Adrenal gland (tissue), 12 donors: ENCODE data around the gene FAM131C. TPM values are rescaled to one million over a fixed set of nuclear protein-coding genes. Genes with fewer than 3 reads are reported as not detected.
"Not testable (repeated sequence)": the region's sequence is repeated elsewhere in the genome, so short reads cannot be mapped to it uniquely, and the experiment has no call there.

Experiments
- DNase-seq, 7 donors: peaks; one replicate each; pipeline ENCODE4 v3.0.0-alpha.2; 2019 to 2020
- H3K27ac ChIP-seq, 5 donors: fragments of 200-600 bp; sonication (generic) in 4 of 5; 1 replicate in 3 of 5; 2 replicates in 2 of 5; pipeline versions ENCODE4 v1.5.1 to v1.8.0; 2016 to 2020; ENCODE audit warnings: mild to moderate bottlenecking in 1 of 5
- H3K27me3 ChIP-seq: fragments of 200-600 bp; 2 replicates; pipeline ENCODE4 v1.8.0; 2021
- H3K36me3 ChIP-seq, 2 donors: fragments of 200-600 bp; replicated peaks in 1 of 2; 1 replicate in 1 of 2; 2 replicates in 1 of 2; pipeline versions ENCODE4 v1.5.1 to v1.8.0; 2018 to 2022
- H3K4me1 ChIP-seq, 2 donors: fragments of 200-600 bp; replicated peaks in 1 of 2; 1 replicate in 1 of 2; 2 replicates in 1 of 2; pipeline versions ENCODE4 v1.5.1 to v1.8.0; 2018 to 2021
- H3K4me3 ChIP-seq, 4 donors: fragments of 200-600 bp; sonication (generic) in 3 of 4; one replicate each; pipeline ENCODE4 v1.5.1; 2016 to 2018
- H3K9me3 ChIP-seq, 3 donors: fragments of 200-600 bp; sonication (generic) in 1 of 3; replicated peaks in 1 of 3; 1 replicate in 2 of 3; 2 replicates in 1 of 3; pipeline versions ENCODE4 v1.5.1 to v1.8.0; 2016 to 2021
- CTCF ChIP-seq, 6 experiments: fragments of 450-650 bp in 4 of 6; fragments of 200-600 bp in 2 of 6; sonication (generic) in 1 of 6; IDR thresholded peaks; 1 replicate in 5 of 6; 2 replicates in 1 of 6; pipeline versions ENCODE4 v1.5.1 to v1.8.0; 2016 to 2021; ENCODE audit warnings: antibody characterized with exemption in 6 of 6, mild to moderate bottlenecking in 2 of 6, moderate library complexity in 1 of 6
- POLR2A ChIP-seq, 2 donors: fragments of 450-650 bp; IDR thresholded peaks; one replicate each; pipeline ENCODE4 v1.6.1; 2017; ENCODE audit warnings: antibody characterized with exemption in 2 of 2, mild to moderate bottlenecking in 2 of 2, moderate library complexity in 1 of 2
- WGBS, 4 donors: extraction: QIAGEN DNeasy Blood & Tissue Kit in 2 of 4; methylation state at CpG; one replicate each; pipeline versions ENCODE4 v1.1.5 to v1.1.7; 2013 to 2017; 5-methylcytosine and 5-hydroxymethylcytosine counted together
- intact Hi-C, 2 donors: fragments of 100-400 bp; cut with DNase I; formaldehyde crosslinking; loops; one replicate each; pipeline versions ENCODE4 v1.14.1 to v1.15.0; 2022 to 2023
- polyA plus RNA-seq, 3 donors: library from polyadenylated mRNA; stranded (reverse); fragments of 200-250 nt in 2 of 3; fragments of 350-450 nt in 1 of 3; fragmentation: Illumina TruSeq in 1 of 3; extraction: RNeasy Lipid Tissue Mini Kit (QIAGEN cat#74804) in 1 of 3; gene quantifications; one replicate each; pipeline ENCODE4 v1.2.3, GENCODE V29; 2013 to 2014
- total RNA-seq, 9 donors: library from RNA; depleted of rRNA in 4 of 9; stranded (reverse); fragments of >200 nt in 4 of 9; fragments of 120-200 nt in 1 of 9; fragmentation: NEBNext Ultra II Directional in 1 of 9; extraction: Animal tissue kit (Norgen Biotek cat#: 25700) in 1 of 9; gene quantifications; one replicate each; pipeline versions ENCODE4 v1.1.0 to v1.2.4, GENCODE V29; 2013 to 2023
- donor health status: healthy with polysubstance abuse.
- donor health status: Bipolar disorder and iron deficiency.
- donor health status: DM: yes; HTN: yes; CAD: no.
- donor health status: DM: no; HTN: no; CAD: no.
- donor health status: DM: no; HTN: no; CAD: no.
- donor health status: DM: yes; HTN: yes; CAD: no.

FAM131C gene
- total and polyA plus RNA-seq, 12 donors: 3.0 to 12.0 (median 4.9) TPM

- no peaks in the 10 kb centered on the region for H3K9me3 ChIP-seq
- no peaks in the 10 kb centered on the region for H3K36me3 ChIP-seq
- intact Hi-C loops: no loop called here
- peak; percentile 87 to 95 (median 92) for DNase-seq
- 35 to 62% (median 47%) methylated on average over 9 to 18 of the region's 18 CpGs for WGBS, 4 donors
- no peak overlapping the region for H3K4me3 ChIP-seq
- no peaks in the 10 kb centered on the region for H3K4me1 ChIP-seq
- H3K27me3 ChIP-seq: no peaks in the 10 kb centered on the region
- no peak overlapping the region for H3K27ac ChIP-seq
- peak; percentile 91 to 100 (median 99) for TF ChIP-seq CTCF (IDR thresholded peaks at IDR 0.05)
- TF ChIP-seq POLR2A (IDR thresholded peaks at IDR 0.05): no peak
These were observed 40.9 kb downstream of the FAM131C start for GRCh38 chr1:16032388-16033102.

- no peak for TF ChIP-seq POLR2A (IDR thresholded peaks at IDR 0.05)
- H3K4me3 ChIP-seq: no peak overlapping the region
- intact Hi-C loops: no loop called here
- peaks cover 7% of the 10 kb centered on the region in 2 donors for H3K4me1 ChIP-seq
- H3K27me3 ChIP-seq: no peaks in the 10 kb centered on the region
- no peaks in the 10 kb centered on the region for H3K36me3 ChIP-seq
- 35 to 72% (median 61%) methylated on average over 2 to 8 of the region's 8 CpGs; no CpG with 5 or more reads in 1 of the 4 donors for WGBS, 4 donors
- DNase-seq: no peak
- H3K9me3 ChIP-seq: no peaks in the 10 kb centered on the region
- no peak overlapping the region for H3K27ac ChIP-seq
These were observed 41.9 kb downstream of the FAM131C start for GRCh38 chr1:16031551-16031950.

GRCh38 chr1:16029288-16029687 lies 44.2 kb downstream of the FAM131C start:
- DNase-seq: no peak
- intact Hi-C loops: no loop called here
- Histone ChIP-seq H3K9me3 (no peaks in the 10 kb centered on the region), H3K4me3 (no peak overlapping the region), H3K4me1 (peaks cover 7% of the 10 kb centered on the region in 2 donors), H3K27me3 (no peaks in the 10 kb centered on the region), H3K27ac (no peak overlapping the region), H3K36me3 (no peaks in the 10 kb centered on the region)
- WGBS, 4 donors: 75 to 100% (median 90%) methylated on average over 1 of the region's 1 CpG
- TF ChIP-seq POLR2A (IDR thresholded peaks at IDR 0.05) (no peak), CTCF (IDR thresholded peaks at IDR 0.05) (no peak)

GRCh38 chr1:16029003-16029268 lies 44.5 kb downstream of the FAM131C start:
- H3K4me1 ChIP-seq, H3K36me3 ChIP-seq, DNase-seq, H3K4me3 ChIP-seq, H3K27me3 ChIP-seq, H3K27ac ChIP-seq, intact Hi-C loops, H3K9me3 ChIP-seq: not testable (repeated sequence)
- 58 to 86% (median 72%) methylated on average over 1 to 12 of the region's 13 CpGs for WGBS, 4 donors

GRCh38 chr1:16028237-16029002 lies 45.0 kb downstream of the FAM131C start:
- Histone ChIP-seq H3K27me3 (no peaks in the 10 kb centered on the region), H3K36me3 (no peaks in the 10 kb centered on the region), H3K9me3 (no peaks in the 10 kb centered on the region), H3K4me3 (no peak overlapping the region), H3K4me1 (peaks cover 7% of the 10 kb centered on the region in 2 donors), H3K27ac (no peak overlapping the region)
- no peak for TF ChIP-seq CTCF (IDR thresholded peaks at IDR 0.05)
- no peak for TF ChIP-seq POLR2A (IDR thresholded peaks at IDR 0.05)
- 65 to 71% (median 66%) methylated on average over 16 to 19 of the region's 19 CpGs for WGBS, 4 donors
- intact Hi-C loops: no loop called here
- no peak for DNase-seq
